ENCODE data around the gene COL11A2. TPM values are rescaled to one million over a fixed set of nuclear protein-coding genes. Genes with fewer than 3 reads are reported as not detected.
"Not testable (repeated sequence)": the region's sequence is repeated elsewhere in the genome, so short reads cannot be mapped to it uniquely, and the experiment has no call there.

COL11A2 gene
- total RNA-seq, 1 donor from 2014 or later = 11.9 TPM

DNA sequence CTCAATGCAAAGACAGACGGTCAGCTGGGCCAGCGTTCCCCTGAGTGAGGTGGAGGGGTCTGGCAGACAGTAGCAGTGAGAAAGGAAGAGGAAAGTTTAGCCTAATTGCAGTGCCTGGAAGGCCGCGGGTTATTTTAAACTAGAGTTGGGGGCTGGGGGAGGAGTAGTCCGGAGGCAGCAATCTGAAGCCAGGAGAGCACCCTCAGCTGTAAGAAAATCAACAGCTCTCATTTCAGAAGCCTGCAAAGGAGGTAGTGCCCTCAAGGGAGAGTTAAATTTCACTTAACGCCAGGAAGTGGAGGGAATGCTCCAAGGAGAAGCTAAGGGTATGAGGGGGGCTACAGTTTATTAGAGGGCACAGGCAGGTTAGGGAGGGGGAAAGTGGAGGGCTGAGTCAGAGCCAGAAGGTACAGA, 43.0 kb upstream of the COL11A2 start:
- DNase-seq (ENCODE audit: extremely low spot score, unreplicated experiment) = no peak
- Mint-ChIP-seq H3K27ac (peak overlapping the region; percentile 22), H3K36me3 (no peaks in the 10 kb centered on the region), H3K4me1 (ENCODE audit: unreplicated experiment) (peaks cover 20% of the 10 kb centered on the region), H3K9me3 (no peaks in the 10 kb centered on the region), H3K4me3 (peak overlapping the region; percentile 6), H3K27me3 (peaks cover 30% of the 10 kb centered on the region)
- TF ChIP-seq CTCF (conservative IDR thresholded peaks at IDR 0.05) = no peak

DNA sequence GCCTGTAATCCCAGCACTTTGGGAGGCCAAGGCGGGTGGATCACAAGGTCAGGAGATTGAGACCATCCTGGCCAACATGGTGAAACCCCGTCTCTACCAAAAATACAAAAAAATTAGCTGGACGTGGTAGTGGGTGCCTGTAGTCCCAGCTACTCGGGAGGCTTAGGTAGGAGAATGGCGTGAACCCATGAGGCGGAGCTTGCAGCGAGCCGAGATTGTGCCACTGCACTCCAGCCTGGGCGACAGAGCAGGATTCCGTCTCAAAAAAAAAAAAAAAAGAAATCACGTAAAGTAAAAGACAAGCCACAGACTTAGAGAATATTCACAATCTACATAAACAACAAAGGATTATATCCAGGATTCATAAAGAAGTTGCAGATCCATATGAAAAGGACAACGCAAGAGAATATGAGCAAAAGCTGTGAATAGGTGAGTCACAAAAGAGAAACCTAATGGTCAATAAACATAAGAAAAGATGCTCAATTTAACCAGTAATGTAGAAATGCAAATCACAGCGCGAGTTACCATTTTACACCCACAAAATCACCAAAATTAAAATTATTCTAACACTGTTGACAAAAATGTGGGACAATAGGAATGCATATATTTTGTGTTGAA, 34.3 kb upstream of the COL11A2 start:
- not testable (repeated sequence) for H3K9me3 Mint-ChIP-seq; H3K27ac Mint-ChIP-seq; H3K4me1 Mint-ChIP-seq (ENCODE audit: unreplicated experiment); H3K4me3 Mint-ChIP-seq; DNase-seq (ENCODE audit: extremely low spot score, unreplicated experiment); H3K36me3 Mint-ChIP-seq
- peaks cover 43% of the 10 kb centered on the region for H3K27me3 Mint-ChIP-seq

DNA sequence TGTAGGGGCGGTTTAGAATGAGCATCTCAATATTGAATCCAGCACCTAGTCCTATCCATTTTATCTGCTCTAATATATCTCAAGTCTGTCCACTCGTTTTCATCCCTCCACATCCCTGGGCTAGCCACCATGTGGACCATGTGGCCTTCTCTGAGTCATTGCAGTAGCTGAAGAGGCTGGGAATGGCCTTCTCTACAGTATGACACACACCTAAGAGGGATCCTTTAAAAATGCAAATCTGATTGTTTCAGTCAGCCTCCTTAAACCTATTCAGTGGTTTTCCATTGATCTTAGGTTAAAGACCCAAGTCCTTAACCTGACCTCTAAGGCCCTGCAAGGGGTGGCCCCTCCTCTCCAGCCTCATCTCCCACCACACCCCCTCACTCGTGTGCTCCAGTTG, 25.4 kb upstream of the COL11A2 start:
- Mint-ChIP-seq H3K27me3 (peaks cover 44% of the 10 kb centered on the region), H3K4me1 (ENCODE audit: unreplicated experiment) (peaks cover 7% of the 10 kb centered on the region), H3K36me3 (no peaks in the 10 kb centered on the region), H3K9me3 (no peaks in the 10 kb centered on the region), H3K27ac (no peak overlapping the region), H3K4me3 (no peak overlapping the region)
- DNase-seq (ENCODE audit: extremely low spot score, unreplicated experiment) = no peak
- no peak for TF ChIP-seq CTCF (conservative IDR thresholded peaks at IDR 0.05)

GRCh38 chr6:33217246-33217645, 25.0 kb upstream of the COL11A2 start:
- H3K27ac Mint-ChIP-seq = no peak overlapping the region
- no peaks in the 10 kb centered on the region for H3K36me3 Mint-ChIP-seq
- H3K27me3 Mint-ChIP-seq = peaks cover 43% of the 10 kb centered on the region
- no peak overlapping the region for H3K4me3 Mint-ChIP-seq
- no peak for DNase-seq (ENCODE audit: extremely low spot score, unreplicated experiment)
- no peak for TF ChIP-seq CTCF (conservative IDR thresholded peaks at IDR 0.05)
- no peaks in the 10 kb centered on the region for H3K9me3 Mint-ChIP-seq
- peaks cover 11% of the 10 kb centered on the region for H3K4me1 Mint-ChIP-seq (ENCODE audit: unreplicated experiment)

GRCh38 chr6:33216117-33216649, 23.9 kb upstream of the COL11A2 start:
- DNase-seq (ENCODE audit: extremely low spot score, unreplicated experiment) = no peak
- H3K27me3 Mint-ChIP-seq = peaks cover 33% of the 10 kb centered on the region
- H3K4me1 Mint-ChIP-seq (ENCODE audit: unreplicated experiment) = peaks cover 11% of the 10 kb centered on the region
- H3K9me3 Mint-ChIP-seq = no peaks in the 10 kb centered on the region
- no peaks in the 10 kb centered on the region for H3K36me3 Mint-ChIP-seq
- no peak overlapping the region for H3K27ac Mint-ChIP-seq
- no peak for TF ChIP-seq CTCF (conservative IDR thresholded peaks at IDR 0.05)
- no peak overlapping the region for H3K4me3 Mint-ChIP-seq

DNA sequence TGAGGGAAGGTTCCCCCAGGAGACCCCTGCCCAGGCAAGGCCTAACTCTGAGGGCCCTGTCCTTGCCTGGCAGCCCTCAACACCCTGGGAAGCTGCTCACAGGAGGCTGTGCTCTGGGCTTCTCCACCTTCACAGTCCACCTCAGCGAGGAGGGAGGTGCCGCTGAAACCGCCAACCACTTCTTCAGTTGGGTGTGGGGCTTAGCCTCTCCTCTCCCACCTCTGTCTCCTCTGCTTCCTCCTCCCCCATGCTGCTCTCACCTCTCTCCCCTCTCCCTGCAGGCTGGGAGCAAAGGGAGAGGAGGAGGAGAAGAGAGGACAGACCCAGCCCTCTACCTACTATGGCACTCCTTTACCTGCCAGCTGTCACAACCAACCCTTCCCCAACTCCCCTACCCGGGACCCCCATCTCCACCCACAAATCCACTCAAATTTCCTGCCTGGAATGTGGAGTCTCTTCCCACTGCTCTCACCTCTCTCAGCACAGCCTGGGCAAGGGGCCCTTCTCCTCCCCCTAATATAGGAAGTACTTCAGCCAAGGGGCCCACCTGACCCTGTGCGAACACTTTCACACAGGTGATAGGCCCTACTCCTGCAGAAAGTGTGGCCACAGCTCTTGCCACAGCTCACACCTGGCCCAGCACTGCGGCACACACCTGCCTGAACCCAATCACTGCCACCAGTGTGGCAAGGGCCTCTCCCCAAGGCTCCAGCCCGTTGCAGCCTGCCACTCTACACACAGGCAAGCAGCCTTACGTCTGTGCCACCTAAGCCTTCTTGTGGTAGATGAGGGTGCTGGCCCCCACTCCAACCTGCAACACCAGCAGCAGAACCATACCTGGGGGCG, 23.2 kb upstream of the COL11A2 start:
- H3K36me3 Mint-ChIP-seq = peaks cover 3% of the 10 kb centered on the region
- peaks cover 32% of the 10 kb centered on the region for H3K27me3 Mint-ChIP-seq
- DNase-seq (ENCODE audit: extremely low spot score, unreplicated experiment) = no peak
- no peak overlapping the region for H3K27ac Mint-ChIP-seq
- H3K4me3 Mint-ChIP-seq = peak overlapping the region; percentile 18
- no peaks in the 10 kb centered on the region for H3K9me3 Mint-ChIP-seq
- no peak for TF ChIP-seq CTCF (conservative IDR thresholded peaks at IDR 0.05)
- peaks cover 13% of the 10 kb centered on the region for H3K4me1 Mint-ChIP-seq (ENCODE audit: unreplicated experiment)
